T-cell (primary cell): ENCODE measurements around the gene STXBP5L. TPM values are rescaled to one million over a fixed set of nuclear protein-coding genes. Genes with fewer than 3 reads are reported as not detected.
"Not testable (repeated sequence)": the region's sequence is repeated elsewhere in the genome, so short reads cannot be mapped to it uniquely, and the experiment has no call there.

Source experiments
- ATAC-seq, 4 experiments: fragments of 200-7000 bp in 3 of 4; fragments of 150-1000 bp in 1 of 4; cut with Tn5 transposase; replicated peaks in 1 of 4; 1 replicate in 3 of 4; 2 replicates in 1 of 4; pipeline ENCODE4 v1.10.0; 2021; ENCODE audit warnings: moderate library complexity in 3 of 4, mild to moderate bottlenecking in 2 of 4, moderate number of reproducible peaks in 1 of 4
- CTCF ChIA-PET, 2 donors: fragments of 300-600 bp; sonication (Branson Sonifier 250); formaldehyde crosslinking; loops; one replicate each; lab custom pipeline; 2022; ENCODE audit warnings: antibody characterized with exemption in 2 of 2; lab: Charles Lee
- POLR2A ChIA-PET, 2 donors: fragments of 300-600 bp; sonication (Branson Sonifier 250); formaldehyde crosslinking; loops; one replicate each; lab custom pipeline; 2022; ENCODE audit warnings: antibody characterized with exemption in 2 of 2; lab: Charles Lee
- DNase-seq, 35 experiments: peaks; one replicate each; pipeline versions ENCODE4 v3.0.0 to v3.0.0-alpha.2; 2013 to 2023
- H3K27ac ChIP-seq: one replicate; pipeline ENCODE4 v1.5.1; 2013; ENCODE audit warnings: low read length
- H3K27me3 ChIP-seq, 2 experiments: replicated peaks in 1 of 2; 1 replicate in 1 of 2; 2 replicates in 1 of 2; pipeline versions ENCODE4 v1.6.1 to v1.7.0; 2013; ENCODE audit warnings: low read length in 1 of 2, mixed read lengths in 1 of 2; ENCODE audit not compliant: control insufficient read depth in 2 of 2, insufficient read depth in 2 of 2; ENCODE audit errors: extremely low read depth in 1 of 2
- H3K36me3 ChIP-seq, 2 donors: 1 replicate in 1 of 2; 2 replicates in 1 of 2; pipeline versions ENCODE4 v1.6.1 to v1.7.0; 2013; ENCODE audit warnings: low read length in 1 of 2; ENCODE audit not compliant: control insufficient read depth in 2 of 2, insufficient read depth in 1 of 2; ENCODE audit errors: extremely low read depth in 1 of 2
- H3K4me1 ChIP-seq, 2 experiments: 1 replicate in 1 of 2; 2 replicates in 1 of 2; pipeline versions ENCODE4 v1.6.1 to v1.7.0; 2013; ENCODE audit warnings: low read length in 2 of 2, mixed read lengths in 1 of 2; ENCODE audit not compliant: insufficient read depth in 2 of 2, control insufficient read depth in 1 of 2; ENCODE audit errors: extremely low read depth in 1 of 2
- H3K4me3 ChIP-seq, 2 donors: 1 replicate in 1 of 2; 2 replicates in 1 of 2; pipeline versions ENCODE4 v1.5.1 to v1.7.0; 2013; ENCODE audit warnings: mild to moderate bottlenecking in 2 of 2, low read length in 1 of 2, moderate library complexity in 1 of 2; ENCODE audit not compliant: control insufficient read depth in 1 of 2; ENCODE audit errors: extremely low read depth in 1 of 2
- H3K9me3 ChIP-seq: 2 replicates; pipeline ENCODE4 v1.7.0; 2013
- H3K27ac Mint-ChIP-seq, 2 donors: one replicate each; pipeline ENCODE4 v1.8.0; 2020 to 2021; ENCODE audit warnings: mild to moderate bottlenecking in 2 of 2, mixed read lengths in 2 of 2
- H3K27me3 Mint-ChIP-seq, 2 donors: one replicate each; pipeline ENCODE4 v1.8.0; 2021 to 2022; ENCODE audit warnings: mixed read lengths in 2 of 2
- H3K36me3 Mint-ChIP-seq: one replicate; pipeline ENCODE4 v1.8.0; 2021; ENCODE audit warnings: mixed read lengths
- H3K4me1 Mint-ChIP-seq, 3 donors: one replicate each; pipeline ENCODE4 v1.8.0; 2020 to 2022; ENCODE audit warnings: mixed read lengths in 3 of 3, mild to moderate bottlenecking in 1 of 3
- H3K4me3 Mint-ChIP-seq, 3 donors: one replicate each; pipeline ENCODE4 v1.8.0; 2020 to 2022; ENCODE audit warnings: mild to moderate bottlenecking in 3 of 3, mixed read lengths in 3 of 3, moderate library complexity in 3 of 3
- H3K9me3 Mint-ChIP-seq, 3 donors: one replicate each; pipeline ENCODE4 v1.8.0; 2020 to 2022; ENCODE audit warnings: mixed read lengths in 3 of 3
- WGBS: methylation state at CpG from one replicate; pipeline ENCODE4 v1.1.5; 2013; ENCODE audit warnings: missing lambda C conversion rate; ENCODE audit not compliant: insufficient coverage; 5-methylcytosine and 5-hydroxymethylcytosine counted together
- total RNA-seq, 35 experiments: library from RNA in 6 of 35; stranded (reverse) in 6 of 35; fragments of 120-200 nt in 1 of 35; gene quantifications; one replicate each; pipeline versions ENCODE4 v1.2.1 to v1.2.4 and lab custom pipeline; 2013 to 2026

STXBP5L gene
- total RNA-seq, 5 donors from 2014 or later (not counting 1 experiment from before 2014, with no cell fraction given) = not detected

GRCh38 chr3:121165397-121165837 is 257.4 kb downstream of the STXBP5L start:
- ChIA-PET CTCF (no interaction called here), POLR2A (no interaction called here)
- Histone ChIP-seq H3K9me3 (no peaks in the 10 kb centered on the region), H3K27me3 (no peaks in the 10 kb centered on the region), H3K36me3 (no peaks in the 10 kb centered on the region), H3K27ac (no peak overlapping the region), H3K4me3 (no peak overlapping the region), H3K4me1 (no peaks in the 10 kb centered on the region)
- no peaks in the 10 kb centered on the region for H3K36me3 Mint-ChIP-seq
- ATAC-seq (no peak), DNase-seq (no peak)
- H3K4me3 Mint-ChIP-seq = no peak overlapping the region
- no peaks in the 10 kb centered on the region for H3K4me1 Mint-ChIP-seq
- WGBS = 40% methylated on average over 1 of the region's 7 CpGs
- H3K27me3 Mint-ChIP-seq = no peaks in the 10 kb centered on the region
- H3K27ac Mint-ChIP-seq = no peak overlapping the region
- peaks cover 4 to 11% (median 8%) of the 10 kb centered on the region in 3 donors for H3K9me3 Mint-ChIP-seq

DNA sequence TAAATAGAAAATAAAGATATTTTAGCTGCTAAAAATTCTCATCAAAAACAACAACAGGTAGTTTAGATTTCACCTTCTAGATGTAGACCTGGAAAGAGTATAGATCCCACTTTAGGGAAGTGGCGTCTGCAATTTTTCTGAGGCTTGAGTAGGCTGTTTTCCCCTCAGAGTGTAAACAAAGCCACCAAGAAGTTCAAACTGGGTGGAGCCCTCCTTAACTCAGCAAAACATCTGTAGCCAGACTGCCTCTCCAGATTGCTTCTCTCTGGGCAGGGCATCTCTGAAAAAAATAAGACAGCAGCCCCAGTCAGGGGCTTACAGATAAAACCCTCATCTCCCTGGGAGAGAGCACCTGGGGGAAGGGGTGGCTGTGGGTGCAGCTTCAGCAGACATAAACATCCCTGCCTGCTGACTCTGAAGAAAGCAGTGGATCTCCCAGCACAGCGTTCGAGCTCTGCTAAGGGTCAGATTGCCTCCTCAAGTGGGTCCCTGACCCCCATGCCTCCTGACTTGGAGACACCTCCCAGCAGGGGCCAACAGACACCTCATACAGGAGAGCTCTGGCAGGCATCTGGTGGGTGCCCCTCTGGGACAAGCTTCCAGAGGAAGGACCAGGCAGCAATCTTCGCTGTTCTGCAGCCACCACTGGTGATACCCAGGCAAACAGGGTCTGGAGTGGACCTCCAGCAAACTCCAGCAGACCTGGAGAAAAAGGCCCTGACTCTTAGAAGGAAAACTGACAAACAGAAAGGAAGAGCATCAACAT is 259.6 kb downstream of the STXBP5L start:
- no peaks in the 10 kb centered on the region for H3K36me3 Mint-ChIP-seq
- CTCF ChIA-PET = no interaction called here
- no peaks in the 10 kb centered on the region for H3K27me3 Mint-ChIP-seq
- no peak overlapping the region for H3K4me3 Mint-ChIP-seq
- no peaks in the 10 kb centered on the region for H3K9me3 ChIP-seq
- H3K27me3 ChIP-seq = no peaks in the 10 kb centered on the region
- H3K27ac Mint-ChIP-seq = no peak overlapping the region
- 68% methylated on average over 3 of the region's 4 CpGs for WGBS
- POLR2A ChIA-PET = no interaction called here
- DNase-seq (no peak), ATAC-seq (no peak)
- H3K4me1 ChIP-seq = no peaks in the 10 kb centered on the region
- H3K4me3 ChIP-seq = no peak overlapping the region
- H3K4me1 Mint-ChIP-seq = no peaks in the 10 kb centered on the region
- no peak overlapping the region for H3K27ac ChIP-seq
- peaks cover 4 to 25% (median 8%) of the 10 kb centered on the region in 3 donors for H3K9me3 Mint-ChIP-seq
- no peaks in the 10 kb centered on the region for H3K36me3 ChIP-seq

- POLR2A ChIA-PET = no interaction called here
These were observed 267.1 kb downstream of the STXBP5L start for GRCh38 chr3:121175083-121175482.

DNA sequence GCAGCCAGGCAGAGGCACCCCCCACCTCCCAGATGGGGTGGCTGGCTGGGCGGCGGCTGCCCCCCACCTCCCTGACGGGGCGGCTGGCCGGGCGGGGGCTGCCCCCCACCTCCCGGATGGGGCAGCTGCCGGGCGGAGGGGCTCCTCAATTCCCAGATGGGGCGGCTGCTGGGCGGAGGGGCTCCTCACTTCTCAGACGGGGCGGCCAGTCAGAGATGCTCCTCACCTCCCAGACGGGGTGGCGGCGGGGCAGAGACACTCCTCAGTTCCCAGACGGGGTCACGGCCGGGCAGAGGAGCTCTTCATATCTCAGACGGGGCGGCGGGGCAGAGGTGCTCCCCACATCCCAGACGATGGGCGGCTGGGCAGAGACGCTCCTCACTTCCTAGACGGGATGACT is 282.6 kb downstream of the STXBP5L start:
- H3K4me3 ChIP-seq, H3K4me1 Mint-ChIP-seq, H3K36me3 Mint-ChIP-seq, H3K27me3 ChIP-seq, H3K9me3 ChIP-seq, H3K27ac Mint-ChIP-seq, H3K27ac ChIP-seq, DNase-seq, H3K4me1 ChIP-seq, ATAC-seq, H3K4me3 Mint-ChIP-seq, H3K27me3 Mint-ChIP-seq, POLR2A ChIA-PET, H3K36me3 ChIP-seq, CTCF ChIA-PET: not testable (repeated sequence)
- peaks cover 14 to 34% (median 15%) of the 10 kb centered on the region in 3 donors for H3K9me3 Mint-ChIP-seq
- WGBS = 100% methylated on average over 7 of the region's 26 CpGs

More at GRCh38 chr3:121175083-121175482, 267.1 kb downstream of the STXBP5L start:
- CTCF ChIA-PET = no interaction called here
- Mint-ChIP-seq H3K9me3 (peaks cover 0 to 32% (median 6%) of the 10 kb centered on the region in 3 donors), H3K36me3 (no peaks in the 10 kb centered on the region), H3K27ac (no peak overlapping the region), H3K4me1 (no peaks in the 10 kb centered on the region), H3K27me3 (no peaks in the 10 kb centered on the region), H3K4me3 (no peak overlapping the region)
- DNase-seq (no peak), ATAC-seq (no peak)
- no peaks in the 10 kb centered on the region for H3K36me3 ChIP-seq
- H3K4me3 ChIP-seq = no peak overlapping the region
- H3K27ac ChIP-seq = no peak overlapping the region
- H3K27me3 ChIP-seq = no peaks in the 10 kb centered on the region
- H3K9me3 ChIP-seq = no peaks in the 10 kb centered on the region
- H3K4me1 ChIP-seq = no peaks in the 10 kb centered on the region

DNA sequence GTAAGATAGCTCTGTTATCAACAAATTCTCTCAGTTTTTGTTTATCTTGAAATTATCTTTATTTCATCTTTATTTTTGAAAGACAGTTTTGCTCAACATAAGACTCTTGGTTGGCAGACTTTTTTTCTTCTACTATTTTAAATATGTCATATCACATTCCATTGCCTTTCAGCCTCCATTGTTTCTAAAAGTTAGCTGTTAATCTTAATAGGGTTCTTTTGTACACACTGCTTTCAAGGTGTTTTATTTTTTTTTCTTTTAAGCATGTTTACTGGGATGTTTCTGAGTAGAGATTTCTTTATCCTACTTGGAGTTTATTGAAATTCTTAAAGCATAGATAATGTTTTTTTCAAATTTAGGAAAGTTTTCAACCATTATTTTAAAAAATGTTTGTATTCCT is 294.6 kb downstream of the STXBP5L start:
- no peaks in the 10 kb centered on the region for H3K36me3 ChIP-seq
- DNase-seq = no peak
- Mint-ChIP-seq H3K4me3 (no peak overlapping the region), H3K27ac (no peak overlapping the region), H3K4me1 (no peaks in the 10 kb centered on the region), H3K27me3 (no peaks in the 10 kb centered on the region), H3K36me3 (no peaks in the 10 kb centered on the region), H3K9me3 (peaks cover 5 to 15% (median 7%) of the 10 kb centered on the region in 3 donors)
- H3K9me3 ChIP-seq = no peaks in the 10 kb centered on the region
- H3K27me3 ChIP-seq = no peaks in the 10 kb centered on the region
- H3K4me1 ChIP-seq = no peaks in the 10 kb centered on the region
- no peak overlapping the region for H3K4me3 ChIP-seq
- ATAC-seq = no peak
- ChIA-PET CTCF (no interaction called here), POLR2A (no interaction called here)
- H3K27ac ChIP-seq = no peak overlapping the region

GRCh38 chr3:121223116-121223515 is 315.1 kb downstream of the STXBP5L start:
- no peaks in the 10 kb centered on the region for H3K4me1 Mint-ChIP-seq
- Histone ChIP-seq H3K9me3 (no peaks in the 10 kb centered on the region), H3K36me3 (no peaks in the 10 kb centered on the region), H3K4me1 (no peaks in the 10 kb centered on the region), H3K27me3 (no peaks in the 10 kb centered on the region), H3K27ac (no peak overlapping the region), H3K4me3 (no peak overlapping the region)
- H3K4me3 Mint-ChIP-seq = no peak overlapping the region
- ChIA-PET CTCF (no interaction called here), POLR2A (no interaction called here)
- DNase-seq = no peak
- 67% methylated on average over 1 of the region's 2 CpGs for WGBS
- H3K27ac Mint-ChIP-seq = no peak overlapping the region
- H3K9me3 Mint-ChIP-seq = no peaks in the 10 kb centered on the region
- ATAC-seq = no peak
- H3K36me3 Mint-ChIP-seq = no peaks in the 10 kb centered on the region
- H3K27me3 Mint-ChIP-seq = no peaks in the 10 kb centered on the region
